ENCODE measurements around the gene GMIP. TPM values are rescaled to one million over a fixed set of nuclear protein-coding genes. Genes with fewer than 3 reads are reported as not detected.
"Not testable (repeated sequence)": the region's sequence is repeated elsewhere in the genome, so short reads cannot be mapped to it uniquely, and the experiment has no call there.

The GMIP gene, protein sequence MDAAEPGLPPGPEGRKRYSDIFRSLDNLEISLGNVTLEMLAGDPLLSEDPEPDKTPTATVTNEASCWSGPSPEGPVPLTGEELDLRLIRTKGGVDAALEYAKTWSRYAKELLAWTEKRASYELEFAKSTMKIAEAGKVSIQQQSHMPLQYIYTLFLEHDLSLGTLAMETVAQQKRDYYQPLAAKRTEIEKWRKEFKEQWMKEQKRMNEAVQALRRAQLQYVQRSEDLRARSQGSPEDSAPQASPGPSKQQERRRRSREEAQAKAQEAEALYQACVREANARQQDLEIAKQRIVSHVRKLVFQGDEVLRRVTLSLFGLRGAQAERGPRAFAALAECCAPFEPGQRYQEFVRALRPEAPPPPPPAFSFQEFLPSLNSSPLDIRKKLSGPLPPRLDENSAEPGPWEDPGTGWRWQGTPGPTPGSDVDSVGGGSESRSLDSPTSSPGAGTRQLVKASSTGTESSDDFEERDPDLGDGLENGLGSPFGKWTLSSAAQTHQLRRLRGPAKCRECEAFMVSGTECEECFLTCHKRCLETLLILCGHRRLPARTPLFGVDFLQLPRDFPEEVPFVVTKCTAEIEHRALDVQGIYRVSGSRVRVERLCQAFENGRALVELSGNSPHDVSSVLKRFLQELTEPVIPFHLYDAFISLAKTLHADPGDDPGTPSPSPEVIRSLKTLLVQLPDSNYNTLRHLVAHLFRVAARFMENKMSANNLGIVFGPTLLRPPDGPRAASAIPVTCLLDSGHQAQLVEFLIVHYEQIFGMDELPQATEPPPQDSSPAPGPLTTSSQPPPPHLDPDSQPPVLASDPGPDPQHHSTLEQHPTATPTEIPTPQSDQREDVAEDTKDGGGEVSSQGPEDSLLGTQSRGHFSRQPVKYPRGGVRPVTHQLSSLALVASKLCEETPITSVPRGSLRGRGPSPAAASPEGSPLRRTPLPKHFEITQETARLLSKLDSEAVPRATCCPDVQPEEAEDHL
- 100 to 1,000 TPM; 128 to 135 TPM for total RNA-seq

DNA sequence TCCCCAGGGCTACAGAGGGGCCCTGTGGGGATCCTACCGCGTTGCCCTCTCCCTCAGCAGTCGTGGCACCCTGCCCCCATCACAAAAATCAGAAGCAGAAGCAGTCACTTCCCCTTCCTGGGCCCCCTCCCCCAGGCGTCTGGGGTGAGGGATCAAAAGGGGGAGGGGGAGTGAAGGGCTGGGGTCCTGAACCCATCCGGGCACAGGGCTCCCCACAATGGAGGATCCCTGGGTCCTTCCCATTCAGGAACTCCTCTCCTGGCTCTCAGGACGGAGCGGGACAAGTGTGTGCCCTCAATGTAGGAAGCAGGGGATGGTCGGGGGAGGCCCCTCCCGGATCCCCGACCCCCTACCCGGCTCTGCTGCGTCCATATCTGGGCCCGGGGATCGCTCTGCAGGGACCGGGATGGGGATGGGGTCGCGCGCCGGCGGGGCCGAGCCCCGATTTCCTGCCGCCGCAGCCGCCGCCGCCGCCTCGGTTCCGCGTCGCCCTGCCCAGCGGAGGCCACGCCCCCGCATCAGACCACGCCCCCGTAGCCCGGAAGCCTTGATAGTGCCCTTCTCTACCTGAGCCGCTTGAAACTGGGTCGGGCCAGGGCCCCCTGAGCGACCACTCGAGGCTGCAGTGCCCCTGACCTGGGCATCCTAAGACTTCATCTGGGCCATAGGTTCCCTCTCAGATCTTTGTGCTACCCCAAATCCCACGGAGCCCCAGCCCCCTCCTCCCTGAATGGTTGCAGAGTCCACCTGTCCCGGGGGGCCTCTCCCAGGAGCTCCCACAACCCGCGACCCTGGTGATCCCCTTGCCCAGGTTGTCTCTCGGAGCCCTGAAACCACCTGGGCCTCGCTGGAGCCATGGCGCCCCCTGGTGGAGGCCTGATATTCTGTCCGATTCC is at the start of gene GMIP:
Gene GMIP, minus strand, starts transcription at position 500 of the 896 bp plus-strand sequence. Its CDS starts 128 bp downstream, at position 372.
- Mint-ChIP-seq H3K9me3 (no peaks in the 10 kb centered on the region), H3K4me3 (peak within 1 kb of the TSS; percentile 93), H3K36me3 (peaks cover 11% of the 10 kb centered on the region), H3K4me1 (peaks cover 14% of the 10 kb centered on the region), H3K27me3 (no peaks in the 10 kb centered on the region), H3K27ac (peak within 1 kb of the TSS; percentile 99)
- DNase-seq (peak; percentile 96), ATAC-seq (ENCODE audit: low read depth) (peak; percentile 84)
- POLR2A ChIA-PET, result interaction anchor here (0.7 to 1.5 kb wide), 12 partner anchors 9 to 112 kb away, joined by 3 to 7 read pairs (median 4); partner anchors contain the start of gene ATP13A1

DNA sequence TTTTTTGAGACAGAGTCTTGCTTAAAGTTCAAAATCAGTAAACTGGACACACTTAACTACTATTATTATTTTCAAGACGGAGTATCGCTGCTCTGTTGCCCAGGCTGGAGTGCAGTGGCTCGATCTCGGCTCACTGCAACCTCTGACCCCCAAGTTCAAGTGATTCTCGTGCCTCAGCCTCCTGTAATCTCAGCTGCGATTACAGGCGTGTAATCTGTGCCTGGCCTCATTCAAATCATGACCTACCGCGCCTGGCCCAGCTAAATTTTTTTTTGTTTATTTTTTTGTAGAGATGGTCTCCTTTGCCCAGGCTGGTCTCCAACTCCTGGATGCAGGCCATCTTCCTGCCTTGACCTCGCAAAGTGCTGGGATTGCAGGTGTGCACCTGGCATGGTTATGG is 48.2 kb upstream of the GMIP start:
- H3K36me3 Mint-ChIP-seq, result peaks cover 29% of the 10 kb centered on the region
- no peak overlapping the region for H3K27ac Mint-ChIP-seq
- peaks cover 10% of the 10 kb centered on the region for H3K9me3 Mint-ChIP-seq
- POLR2A ChIA-PET, result no interaction called here
- DNase-seq (no peak), ATAC-seq (ENCODE audit: low read depth) (no peak)
- H3K4me3 Mint-ChIP-seq, result no peak overlapping the region
- H3K4me1 Mint-ChIP-seq, result no peaks in the 10 kb centered on the region
- H3K27me3 Mint-ChIP-seq, result no peaks in the 10 kb centered on the region

DNA sequence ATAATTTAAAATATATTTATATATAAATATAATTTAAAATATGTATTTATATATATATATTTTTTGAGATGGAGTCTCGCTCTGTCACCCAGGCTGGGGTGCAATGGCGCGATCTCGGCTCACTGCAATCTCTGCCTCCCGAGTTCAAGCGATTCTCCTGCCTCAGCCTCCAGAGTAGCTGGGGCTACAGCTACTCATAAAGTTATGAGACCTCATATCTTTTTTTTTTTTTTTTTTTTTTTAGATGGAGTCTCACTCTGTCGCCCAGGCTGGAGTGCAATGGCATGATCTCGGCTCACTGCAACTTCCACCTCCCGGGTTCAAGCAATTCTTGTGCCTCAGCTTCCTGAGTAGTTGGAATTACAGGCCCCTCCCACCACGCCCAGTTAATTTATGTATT is 45.6 kb upstream of the GMIP start:
- peaks cover 44% of the 10 kb centered on the region for H3K36me3 Mint-ChIP-seq
- not testable (repeated sequence) for H3K27me3 Mint-ChIP-seq; H3K4me3 Mint-ChIP-seq; ATAC-seq (ENCODE audit: low read depth); DNase-seq; H3K9me3 Mint-ChIP-seq; H3K27ac Mint-ChIP-seq; H3K4me1 Mint-ChIP-seq
- POLR2A ChIA-PET, result interaction anchor here (0.7 to 0.8 kb wide), 2 partner anchors 20 to 132 kb away, joined by 4 to 5 read pairs; partner anchors contain the start of genes ZNF101 and ZNF506

DNA sequence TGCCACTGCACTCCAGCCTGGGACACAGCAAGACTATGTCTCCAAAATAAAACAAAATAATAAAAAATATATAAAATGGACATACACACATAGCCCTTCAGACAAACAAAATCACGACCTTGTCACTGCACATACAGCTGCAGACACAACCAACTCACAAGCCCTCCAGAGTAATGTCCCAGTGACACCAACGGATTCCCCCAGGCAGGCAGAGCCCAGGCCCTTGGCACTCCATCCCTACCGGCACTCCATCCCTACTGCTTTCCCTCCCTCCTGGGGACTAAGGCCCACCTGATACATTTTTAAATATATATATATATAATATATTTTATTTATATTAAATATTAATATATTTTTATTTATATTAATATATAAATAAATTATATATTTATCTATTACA is 43.6 kb upstream of the GMIP start:
- Mint-ChIP-seq H3K36me3 (peaks cover 56% of the 10 kb centered on the region), H3K27ac (no peak overlapping the region), H3K4me3 (no peak overlapping the region), H3K27me3 (no peaks in the 10 kb centered on the region), H3K4me1 (no peaks in the 10 kb centered on the region), H3K9me3 (peaks cover 18% of the 10 kb centered on the region)
- POLR2A ChIA-PET, result interaction anchor here (2.9 kb wide), 1 partner anchor 18 kb away, joined by 15 read pairs; the partner anchor contains the start of gene ZNF101
- DNase-seq, result no peak
- ATAC-seq (ENCODE audit: low read depth), result peak; percentile 40

DNA sequence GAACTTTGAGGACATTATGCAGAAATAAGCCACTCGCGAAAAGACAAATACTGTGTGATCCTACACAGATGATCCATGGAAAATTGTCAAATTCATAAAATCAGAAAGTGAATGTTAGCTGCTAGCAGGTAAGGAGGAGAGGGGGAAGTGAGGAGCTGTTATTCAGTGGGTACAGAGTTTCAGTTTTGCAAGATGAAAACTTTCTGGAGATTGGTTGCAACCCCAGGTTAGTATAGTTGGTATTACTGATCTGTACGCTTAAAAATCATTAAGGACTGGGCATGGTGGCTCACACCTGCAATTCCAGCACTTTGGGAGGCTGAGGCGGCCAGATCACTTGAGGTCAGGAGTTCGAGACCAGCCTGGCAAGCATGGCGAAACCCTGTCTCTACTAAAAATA is 43.1 kb upstream of the GMIP start:
- POLR2A ChIA-PET, result interaction anchor here (1.0 to 2.9 kb wide), 3 partner anchors 10 to 25 kb away, joined by 3 to 15 read pairs (median 8); partner anchors contain the start of gene ZNF101
- Mint-ChIP-seq H3K27ac (no peak overlapping the region), H3K9me3 (peaks cover 18% of the 10 kb centered on the region)

DNA sequence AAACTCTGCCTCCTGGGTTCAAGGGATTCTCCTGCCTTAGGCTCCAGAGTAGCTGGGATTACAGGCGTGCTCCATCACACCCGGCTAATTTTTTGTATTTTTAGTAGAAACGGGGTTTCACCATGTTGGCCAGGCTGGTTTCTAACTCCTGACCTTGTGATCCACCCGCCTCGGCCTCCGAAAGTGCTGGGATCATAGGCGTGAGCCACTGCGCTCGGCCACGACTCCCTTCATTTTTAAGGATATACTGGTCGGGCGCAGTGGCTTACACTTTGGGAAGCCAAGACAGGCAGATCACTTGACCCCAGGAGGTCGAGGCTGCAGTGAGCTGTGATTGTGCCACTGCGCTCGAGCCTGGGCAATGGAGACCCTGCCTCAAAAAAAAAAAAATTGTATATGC is 42.7 kb upstream of the GMIP start:
- ATAC-seq (ENCODE audit: low read depth); H3K4me3 Mint-ChIP-seq; H3K27me3 Mint-ChIP-seq; H3K4me1 Mint-ChIP-seq; DNase-seq; H3K27ac Mint-ChIP-seq: not testable (repeated sequence)
- peaks cover 64% of the 10 kb centered on the region for H3K36me3 Mint-ChIP-seq
- POLR2A ChIA-PET, result interaction anchor here (1.0 to 2.9 kb wide), 3 partner anchors 10 to 24 kb away, joined by 3 to 15 read pairs (median 8); partner anchors contain the start of gene ZNF101
- peaks cover 18% of the 10 kb centered on the region for H3K9me3 Mint-ChIP-seq

More for the DNA sequence above, 43.1 kb upstream of the GMIP start:
- H3K36me3 Mint-ChIP-seq, result peaks cover 59% of the 10 kb centered on the region
- no peaks in the 10 kb centered on the region for H3K27me3 Mint-ChIP-seq
- DNase-seq, result no peak
- no peaks in the 10 kb centered on the region for H3K4me1 Mint-ChIP-seq
- no peak for ATAC-seq (ENCODE audit: low read depth)
- H3K4me3 Mint-ChIP-seq, result no peak overlapping the region

DNA sequence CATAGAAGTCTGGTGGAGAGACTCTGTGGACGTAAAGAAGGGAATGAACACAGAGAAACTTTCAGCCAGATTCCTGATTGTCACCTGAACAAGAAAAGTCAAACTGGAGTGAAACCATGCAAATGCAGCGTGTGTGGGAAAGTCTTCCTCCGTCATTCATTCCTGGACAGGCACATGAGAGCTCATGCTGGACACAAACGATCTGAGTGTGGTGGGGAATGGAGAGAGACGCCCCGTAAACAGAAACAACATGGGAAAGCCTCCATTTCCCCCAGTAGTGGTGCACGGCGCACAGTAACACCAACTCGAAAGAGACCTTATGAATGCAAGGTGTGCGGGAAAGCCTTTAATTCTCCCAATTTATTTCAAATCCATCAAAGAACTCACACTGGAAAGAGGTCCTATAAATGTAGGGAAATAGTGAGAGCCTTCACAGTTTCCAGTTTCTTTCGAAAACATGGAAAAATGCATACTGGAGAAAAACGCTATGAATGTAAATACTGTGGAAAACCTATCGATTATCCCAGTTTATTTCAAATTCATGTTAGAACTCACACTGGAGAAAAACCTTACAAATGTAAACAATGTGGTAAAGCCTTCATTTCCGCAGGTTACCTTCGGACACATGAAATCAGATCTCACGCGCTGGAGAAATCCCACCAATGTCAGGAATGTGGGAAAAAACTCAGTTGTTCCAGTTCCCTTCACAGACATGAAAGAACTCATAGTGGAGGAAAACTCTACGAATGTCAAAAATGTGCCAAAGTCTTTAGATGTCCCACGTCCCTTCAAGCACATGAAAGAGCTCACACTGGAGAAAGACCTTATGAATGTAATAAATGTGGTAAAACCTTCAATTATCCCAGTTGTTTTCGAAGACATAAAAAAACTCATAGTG is 36.0 kb upstream of the GMIP start:
- Mint-ChIP-seq H3K36me3 (peaks cover 93% of the 10 kb centered on the region), H3K27me3 (no peaks in the 10 kb centered on the region), H3K9me3 (peaks cover 51% of the 10 kb centered on the region), H3K27ac (no peak overlapping the region), H3K4me3 (no peak overlapping the region), H3K4me1 (peaks cover 5% of the 10 kb centered on the region)
- DNase-seq (no peak), ATAC-seq (ENCODE audit: low read depth) (no peak)
- POLR2A ChIA-PET, result interaction anchor here (0.6 to 1.3 kb wide), 4 partner anchors 10 to 243 kb away, joined by 3 to 5 read pairs (median 4); partner anchors contain the start of gene ZNF101

DNA sequence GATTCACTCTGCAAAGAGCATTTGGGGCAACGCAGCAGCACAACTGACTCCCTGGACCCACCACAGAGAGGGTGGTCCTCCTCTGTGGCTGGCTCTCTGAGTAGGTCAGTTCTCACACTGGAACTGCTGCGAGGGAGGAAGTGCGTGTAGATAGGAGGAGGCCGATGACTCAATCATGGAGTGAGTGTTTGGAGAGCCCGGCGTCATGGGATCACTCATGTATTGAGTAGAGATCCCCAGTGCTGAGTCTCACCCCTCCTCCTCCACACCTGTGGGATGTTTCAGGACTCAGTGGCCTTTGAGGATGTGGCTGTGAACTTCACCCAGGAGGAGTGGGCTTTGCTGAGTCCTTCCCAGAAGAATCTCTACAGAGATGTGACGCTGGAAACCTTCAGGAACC is 34.1 kb upstream of the GMIP start:
- Mint-ChIP-seq H3K36me3 (peaks cover 92% of the 10 kb centered on the region), H3K9me3 (peaks cover 44% of the 10 kb centered on the region), H3K4me1 (peaks cover 11% of the 10 kb centered on the region), H3K27me3 (no peaks in the 10 kb centered on the region), H3K4me3 (no peak overlapping the region), H3K27ac (no peak overlapping the region)
- POLR2A ChIA-PET, result interaction anchor here (2.4 kb wide), 1 partner anchor 8 kb away, joined by 8 read pairs; no protein-coding TSS in a partner anchor
- DNase-seq, result no peak
- ATAC-seq (ENCODE audit: low read depth), result no peak

DNA sequence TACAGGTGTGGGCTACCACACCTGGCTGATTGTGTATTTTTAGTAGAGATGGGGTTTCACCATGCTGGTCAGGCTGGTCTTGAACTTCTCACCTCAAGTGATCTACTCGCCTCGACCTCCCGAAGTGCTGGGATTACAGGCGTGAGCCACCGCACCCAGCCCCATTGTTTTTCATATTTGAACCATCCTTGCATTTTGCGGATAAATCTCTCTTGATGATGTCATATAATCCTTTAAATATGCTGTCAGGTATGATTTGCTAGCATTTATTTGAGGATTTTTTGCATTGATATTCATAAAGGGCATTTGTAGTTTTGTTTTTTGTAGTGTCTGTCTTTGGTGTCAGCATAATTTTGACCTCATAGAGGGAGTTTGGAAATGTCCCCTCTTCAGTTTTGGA is 30.9 kb upstream of the GMIP start:
- Mint-ChIP-seq H3K4me1 (peaks cover 22% of the 10 kb centered on the region), H3K36me3 (peaks cover 93% of the 10 kb centered on the region), H3K27ac (peak overlapping the region; percentile 58), H3K9me3 (peaks cover 43% of the 10 kb centered on the region), H3K4me3 (no peak overlapping the region), H3K27me3 (no peaks in the 10 kb centered on the region)
- no peak for ATAC-seq (ENCODE audit: low read depth)
- POLR2A ChIA-PET, result no interaction called here
- no peak for DNase-seq

DNA sequence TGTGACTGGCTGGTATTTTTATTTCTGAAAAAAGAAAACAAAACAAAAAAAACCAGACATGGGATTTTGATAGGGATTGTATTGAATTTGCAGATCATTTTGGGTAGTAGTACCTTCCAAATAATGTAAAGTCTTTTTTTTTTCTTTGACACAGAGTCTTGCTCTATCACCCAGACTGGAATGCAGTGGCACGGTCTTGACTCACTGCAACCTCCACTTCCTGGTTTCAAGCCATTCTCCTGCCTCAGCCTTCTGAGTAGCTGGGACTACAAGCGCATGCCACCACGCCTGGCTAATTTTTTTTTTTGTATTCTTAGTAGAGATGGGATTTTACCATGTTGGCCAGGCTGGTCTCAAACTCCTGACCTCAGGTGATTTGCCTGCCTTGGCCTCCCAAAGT is 29.4 kb upstream of the GMIP start:
- peaks cover 79% of the 10 kb centered on the region for H3K36me3 Mint-ChIP-seq
- POLR2A ChIA-PET, result interaction anchor here (0.6 kb wide), 1 partner anchor 160 kb away, joined by 8 read pairs; no protein-coding TSS in a partner anchor
- H3K4me1 Mint-ChIP-seq, result peaks cover 27% of the 10 kb centered on the region
- peaks cover 33% of the 10 kb centered on the region for H3K9me3 Mint-ChIP-seq
- H3K27me3 Mint-ChIP-seq, result no peaks in the 10 kb centered on the region
- no peak overlapping the region for H3K27ac Mint-ChIP-seq
- no peak overlapping the region for H3K4me3 Mint-ChIP-seq
- ATAC-seq (ENCODE audit: low read depth), result no peak
- no peak for DNase-seq

DNA sequence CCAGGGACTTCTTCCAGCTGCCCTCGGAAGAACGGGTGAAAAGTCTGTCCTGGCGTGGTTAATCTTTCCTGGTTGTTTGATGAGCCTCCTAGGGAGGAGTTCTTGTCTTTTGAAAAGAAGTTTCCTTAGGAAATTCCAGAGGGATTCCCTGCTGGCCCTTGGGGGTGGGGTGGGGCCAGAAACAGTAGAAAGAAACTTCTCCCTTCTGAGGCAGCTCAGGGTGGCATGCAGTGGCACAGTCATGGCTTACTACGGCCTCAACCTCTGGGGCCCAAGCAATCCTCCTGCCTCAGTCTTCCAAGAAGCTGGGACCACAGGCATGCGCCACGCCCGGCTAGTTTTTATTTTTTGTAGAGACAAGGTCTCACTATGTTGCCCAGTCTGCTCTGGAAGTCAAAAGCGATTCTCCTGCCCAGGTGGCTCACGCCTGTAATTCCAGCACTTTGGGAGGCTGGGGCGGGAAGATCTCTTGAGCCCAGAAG is 26.7 kb upstream of the GMIP start:
- no peak for DNase-seq
- no peaks in the 10 kb centered on the region for H3K27me3 Mint-ChIP-seq
- H3K36me3 Mint-ChIP-seq, result peaks cover 57% of the 10 kb centered on the region
- peak overlapping the region; percentile 98 for H3K27ac Mint-ChIP-seq
- no peak for ATAC-seq (ENCODE audit: low read depth)
- POLR2A ChIA-PET, result interaction anchor here (1.0 to 4.2 kb wide), 12 partner anchors 15 to 568 kb away, joined by 3 to 50 read pairs (median 12); partner anchors contain the start of genes GMIP, ZNF14, ZNF253 and ZNF486
- H3K4me3 Mint-ChIP-seq, result peak overlapping the region; percentile 87
- peaks cover 26% of the 10 kb centered on the region for H3K4me1 Mint-ChIP-seq
- peaks cover 14% of the 10 kb centered on the region for H3K9me3 Mint-ChIP-seq

Measured in activated naive CD8-positive, alpha-beta T cell treated with anti-CD3 and anti-CD28 coated beads, Interleukin-2, amount 10 ng/mL, durations not matched to agents 7 days and 5 days (primary cell).